HEK293 (cell line): ENCODE data around the gene PKP4.

Experiments
- ATF2 ChIP-seq: fragments of 450-650 bp; formaldehyde crosslinking; IDR thresholded peaks from 2 replicates; pipeline ENCODE4 v1.5.1; 2016; ENCODE audit warnings: missing biosample characterization, missing genetic modification characterization, low read depth
- CTCF ChIP-seq: fragments of 450-650 bp; formaldehyde crosslinking; IDR thresholded peaks from 2 replicates; pipeline ENCODE4 v1.5.1; 2016; ENCODE audit warnings: missing biosample characterization, missing genetic modification characterization
- HOXA7 ChIP-seq: sonication (generic); formaldehyde crosslinking; IDR thresholded peaks from 2 replicates; pipeline ENCODE4 v1.8.1; 2022; ENCODE audit warnings: missing genetic modification reagents, borderline replicate concordance
- IKZF3 ChIP-seq: fragments of 450-650 bp; IDR thresholded peaks from 2 replicates; pipeline ENCODE4 v1.5.0; 2018; ENCODE audit warnings: missing biosample characterization, mild to moderate bottlenecking, missing genetic modification characterization, moderate library complexity
- MEIS1 ChIP-seq: sonication (generic); formaldehyde crosslinking; IDR thresholded peaks from 2 replicates; pipeline ENCODE4 v1.8.1; 2022; ENCODE audit warnings: missing genetic modification reagents, mild to moderate bottlenecking, borderline replicate concordance
- TCF7L2 ChIP-seq: IDR thresholded peaks from 2 replicates; pipeline ENCODE4 v1.6.1; 2011; ENCODE audit warnings: low read depth, mild to moderate bottlenecking, inconsistent platforms, low read length, moderate library complexity, borderline replicate concordance
- ZNF239 ChIP-seq: fragments of 450-650 bp; formaldehyde crosslinking; IDR thresholded peaks from 2 replicates; pipeline ENCODE4 v1.5.1; 2016; ENCODE audit warnings: missing biosample characterization, missing genetic modification characterization
- ZNF24 ChIP-seq: fragments of 450-650 bp; formaldehyde crosslinking; IDR thresholded peaks from 2 replicates; pipeline ENCODE4 v1.5.1; 2016; ENCODE audit warnings: missing biosample characterization, missing genetic modification characterization
- ZNF404 ChIP-seq: fragments of 450-650 bp; formaldehyde crosslinking; IDR thresholded peaks from 2 replicates; pipeline ENCODE4 v1.5.1; 2017; ENCODE audit warnings: missing biosample characterization, missing genetic modification characterization
- ZNF488 ChIP-seq: fragments of 450-650 bp; formaldehyde crosslinking; IDR thresholded peaks from 2 replicates; pipeline ENCODE4 v1.5.1; 2016; ENCODE audit warnings: missing biosample characterization, missing genetic modification characterization
- ZNF558 ChIP-seq: fragments of 450-650 bp; formaldehyde crosslinking; IDR thresholded peaks from 2 replicates; pipeline ENCODE4 v1.5.1; 2016; ENCODE audit warnings: missing biosample characterization, missing genetic modification characterization
- ZNF610 ChIP-seq: fragments of 450-650 bp; formaldehyde crosslinking; IDR thresholded peaks from 2 replicates; pipeline ENCODE4 v1.5.1; 2016; ENCODE audit warnings: missing biosample characterization, missing genetic modification characterization, borderline replicate concordance
- ZNF670 ChIP-seq: fragments of 450-650 bp; formaldehyde crosslinking; IDR thresholded peaks from 2 replicates; pipeline ENCODE4 v1.5.1; 2016; ENCODE audit warnings: missing biosample characterization, missing genetic modification characterization, low read depth

GRCh38 chr2:158556124-158556523 lies 99.4 kb downstream of the PKP4 start:
- TF ChIP-seq CTCF (tag by site-specific recombination) (no peak), ATF2 (tag by site-specific recombination) (no peak), IKZF3 (tag by site-specific recombination) (no peak), ZNF610 (tag by site-specific recombination) (no peak), ZNF488 (tag by site-specific recombination) (no peak), ZNF670 (tag by site-specific recombination) (no peak), ZNF404 (tag by site-specific recombination) (no peak), ZNF24 (tag by site-specific recombination) (no peak), HOXA7 (no peak), TCF7L2 (no peak), MEIS1 (no peak), ZNF558 (tag by site-specific recombination) (no peak), ZNF239 (tag by site-specific recombination) (no peak)
